ENCODE measurements around the gene POMGNT1.

POMGNT1 gene

GRCh38 chr1:46153228-46153627 lies 45.0 kb downstream of the POMGNT1 start:
- Histone ChIP-seq H3K9me2 (replicated peaks; ENCODE audit: insufficient read depth, low read length) (no peaks in the 10 kb centered on the region), H3K27me3 (replicated peaks; ENCODE audit: insufficient read depth, low read length) (no peaks in the 10 kb centered on the region), H3K9me3 (replicated peaks; ENCODE audit: insufficient read depth, low read length) (no peaks in the 10 kb centered on the region), H3K4me1 (ENCODE audit: low read length) (peaks cover 5% of the 10 kb centered on the region; the same call in 1 of the 2 replicates), H3K4me3 (ENCODE audit: low read length) (no peak overlapping the region), H3K79me2 (ENCODE audit: low read length) (no peaks in the 10 kb centered on the region), H3F3A (ENCODE audit: insufficient read depth, low read length) (no peaks in the 10 kb centered on the region), H3K36me3 (replicated peaks; ENCODE audit: insufficient read depth, low read length) (no peaks in the 10 kb centered on the region), H3K4me2 (ENCODE audit: low read depth, low read length) (no peak overlapping the region), H4K20me1 (ENCODE audit: insufficient read depth, low read length) (no peaks in the 10 kb centered on the region), H3K9ac (ENCODE audit: low read length) (no peak overlapping the region), H2AFZ (ENCODE audit: low read length) (no peak overlapping the region), H3K27ac (ENCODE audit: low read length) (no peak overlapping the region)
- TF ChIP-seq CTCF (IDR thresholded peaks at IDR 0.05; ENCODE audit: low read length) (no peak), EZH2 (optimal IDR thresholded peaks at IDR 0.05; ENCODE audit: low read depth, low read length) (no peak), EZH2phosphoT487 (IDR thresholded peaks at IDR 0.05; ENCODE audit: low read length) (no peak)
- no peak for DNase-seq

- no peak for DNase-seq
- TF ChIP-seq EZH2 (optimal IDR thresholded peaks at IDR 0.05; ENCODE audit: low read depth, low read length), result no peak
- TF ChIP-seq EZH2phosphoT487 (IDR thresholded peaks at IDR 0.05; ENCODE audit: low read length), result no peak
- no peak for TF ChIP-seq CTCF (IDR thresholded peaks at IDR 0.05; ENCODE audit: low read length)
- Histone ChIP-seq H3K4me3 (ENCODE audit: low read length) (no peak overlapping the region), H3K4me2 (ENCODE audit: low read depth, low read length) (no peak overlapping the region), H3K4me1 (ENCODE audit: low read length) (no peaks in the 10 kb centered on the region), H3K79me2 (ENCODE audit: low read length) (no peaks in the 10 kb centered on the region), H3K9me3 (replicated peaks; ENCODE audit: insufficient read depth, low read length) (no peaks in the 10 kb centered on the region), H3K27ac (ENCODE audit: low read length) (no peak overlapping the region), H3K36me3 (replicated peaks; ENCODE audit: insufficient read depth, low read length) (no peaks in the 10 kb centered on the region), H3K9me2 (replicated peaks; ENCODE audit: insufficient read depth, low read length) (no peaks in the 10 kb centered on the region), H2AFZ (ENCODE audit: low read length) (no peak overlapping the region), H3K9ac (ENCODE audit: low read length) (no peak overlapping the region), H3K27me3 (replicated peaks; ENCODE audit: insufficient read depth, low read length) (no peaks in the 10 kb centered on the region), H3F3A (ENCODE audit: insufficient read depth, low read length) (no peaks in the 10 kb centered on the region), H4K20me1 (ENCODE audit: insufficient read depth, low read length) (no peaks in the 10 kb centered on the region)
Observed at GRCh38 chr1:46152016-46152415, 46.2 kb downstream of the POMGNT1 start.

- Histone ChIP-seq H3K4me1 (ENCODE audit: low read length) (no peaks in the 10 kb centered on the region), H3K36me3 (replicated peaks; ENCODE audit: insufficient read depth, low read length) (no peaks in the 10 kb centered on the region)
- TF ChIP-seq EZH2 (optimal IDR thresholded peaks at IDR 0.05; ENCODE audit: low read depth, low read length), result no peak
- no peak for TF ChIP-seq CTCF (IDR thresholded peaks at IDR 0.05; ENCODE audit: low read length)
- no peak for TF ChIP-seq EZH2phosphoT487 (IDR thresholded peaks at IDR 0.05; ENCODE audit: low read length)
Observed at GRCh38 chr1:46150085-46150484, 48.1 kb downstream of the POMGNT1 start.

More at GRCh38 chr1:46150085-46150484, 48.1 kb downstream of the POMGNT1 start:
- no peak for DNase-seq
- H4K20me1 ChIP-seq (ENCODE audit: insufficient read depth, low read length), result no peaks in the 10 kb centered on the region
- no peak overlapping the region for H3K9ac ChIP-seq (ENCODE audit: low read length)
- no peak overlapping the region for H3K4me2 ChIP-seq (ENCODE audit: low read depth, low read length)
- H2AFZ ChIP-seq (ENCODE audit: low read length), result no peak overlapping the region
- H3K79me2 ChIP-seq (ENCODE audit: low read length), result no peaks in the 10 kb centered on the region
- no peaks in the 10 kb centered on the region for H3F3A ChIP-seq (ENCODE audit: insufficient read depth, low read length)
- H3K27me3 ChIP-seq (replicated peaks; ENCODE audit: insufficient read depth, low read length), result no peaks in the 10 kb centered on the region
- H3K4me3 ChIP-seq (ENCODE audit: low read length), result no peak overlapping the region
- H3K27ac ChIP-seq (ENCODE audit: low read length), result no peak overlapping the region
- H3K9me2 ChIP-seq (replicated peaks; ENCODE audit: insufficient read depth, low read length), result no peaks in the 10 kb centered on the region
- H3K9me3 ChIP-seq (replicated peaks; ENCODE audit: insufficient read depth, low read length), result no peaks in the 10 kb centered on the region

Data from MM.1S (cell line).